ENCODE results near the gene RPUSD1. TPM values are rescaled to one million over a fixed set of nuclear protein-coding genes. Genes with fewer than 3 reads are reported as not detected.

The RPUSD1 gene
- total RNA-seq, 1 experiment from 2014 or later = 48.6 TPM

- no peak overlapping the region for H3T11ph ChIP-seq (ENCODE audit: low read length)
- no peaks in the 10 kb centered on the region for H3K9me3 Mint-ChIP-seq
- H4K8ac ChIP-seq (replicated peaks; ENCODE audit: insufficient read length, low read depth, low read length) = no peak overlapping the region
- H3K27me3 Mint-ChIP-seq (ENCODE audit: low read depth) = peaks cover 6% of the 10 kb centered on the region
- H3K9ac ChIP-seq (ENCODE audit: extremely low read depth, insufficient read length, low read length) = no peak overlapping the region
- no peak overlapping the region for H3K4me2 ChIP-seq (ENCODE audit: insufficient read depth, insufficient read length, low read length)
- peak; percentile 96 for TF ChIP-seq CTCF (conservative IDR thresholded peaks at IDR 0.05)
- peak; percentile 90 for DNase-seq
- no peaks in the 10 kb centered on the region for H3K4me1 ChIP-seq (ENCODE audit: insufficient read depth, low read length)
- no peak overlapping the region for H2AFZ ChIP-seq (ENCODE audit: low read length)
- no peaks in the 10 kb centered on the region; the same call in 1 of the 2 replicates for H3K79me2 ChIP-seq (ENCODE audit: insufficient read depth, low read length)
- H3K36me3 Mint-ChIP-seq (ENCODE audit: insufficient read depth in 1 of 3, low read depth in 3 of 3) = peaks cover 0 to 16% (median 13%) of the 10 kb centered on the region in 3 experiments; a peak in 5 of 7 replicates
- no peak overlapping the region for H3K4ac ChIP-seq (ENCODE audit: low read depth, low read length)
- H3K27ac Mint-ChIP-seq = no peak overlapping the region
- no peak overlapping the region for H2BK15ac ChIP-seq (ENCODE audit: low read depth, low read length)
- WGBS (ENCODE audit: extremely low coverage, insufficient read length, low lambda C conversion rate) = no CpG with 5 or more reads among the region's 58 CpGs
- no peaks in the 10 kb centered on the region for H3K27me3 ChIP-seq (ENCODE audit: insufficient read depth, low read length)
- peaks cover under 1% of the 10 kb centered on the region for H4K20me1 ChIP-seq (ENCODE audit: control insufficient read depth, insufficient read depth, insufficient read length)
- H2BK20ac ChIP-seq (ENCODE audit: low read depth, low read length, poor library complexity, severe bottlenecking) = no peak overlapping the region
- H3K9me3 ChIP-seq (ENCODE audit: control insufficient read depth, low read depth, low read length) = no peaks in the 10 kb centered on the region
- peaks cover 11% of the 10 kb centered on the region for H3K23me2 ChIP-seq (ENCODE audit: insufficient read length, low read depth, low read length, poor library complexity, severe bottlenecking)
- H3K79me1 ChIP-seq (ENCODE audit: insufficient read depth, low read depth, low read length, poor library complexity, severe bottlenecking) = peaks cover 2% of the 10 kb centered on the region
- H3K14ac ChIP-seq (ENCODE audit: insufficient read depth, low read length) = no peak overlapping the region
- H2BK5ac ChIP-seq (ENCODE audit: insufficient read length, low read length) = no peak overlapping the region
- H3K4me3 Mint-ChIP-seq = peak overlapping the region; percentile 41 to 68
- no peak overlapping the region for H2BK120ac ChIP-seq (ENCODE audit: low read depth, low read length, poor library complexity, severe bottlenecking)
- H3K23ac ChIP-seq (ENCODE audit: insufficient read length, low read depth, low read length) = no peak overlapping the region
- no peak overlapping the region for H4K5ac ChIP-seq (ENCODE audit: insufficient read length, low read depth, low read length)
- peaks cover 0 to 2% of the 10 kb centered on the region in 2 experiments; a peak in 1 of 4 replicates for H3K4me1 Mint-ChIP-seq
- no peak overlapping the region for H3K27ac ChIP-seq (ENCODE audit: insufficient read length, low read depth, low read length)
- H2AK5ac ChIP-seq (ENCODE audit: insufficient read length, low read length) = no peak overlapping the region
- H3K18ac ChIP-seq (ENCODE audit: insufficient read length, low read depth, low read length) = no peak overlapping the region
- no peak overlapping the region for H2BK12ac ChIP-seq (ENCODE audit: insufficient read length, low read depth, low read length)
- no peak overlapping the region for H4K91ac ChIP-seq (ENCODE audit: insufficient read length, low read depth, low read length)
- H3K56ac ChIP-seq (ENCODE audit: insufficient read length, low read depth, low read length) = no peak overlapping the region
These were observed 2.3 kb downstream of the RPUSD1 start for GRCh38 chr16:785563-786535.

Measured in H9 (cell line).